ENCODE data around the gene LSS.
A peak's percentile ranks its signal among the peaks of the same experiment; 100 is the strongest.

Gene LSS

DNA sequence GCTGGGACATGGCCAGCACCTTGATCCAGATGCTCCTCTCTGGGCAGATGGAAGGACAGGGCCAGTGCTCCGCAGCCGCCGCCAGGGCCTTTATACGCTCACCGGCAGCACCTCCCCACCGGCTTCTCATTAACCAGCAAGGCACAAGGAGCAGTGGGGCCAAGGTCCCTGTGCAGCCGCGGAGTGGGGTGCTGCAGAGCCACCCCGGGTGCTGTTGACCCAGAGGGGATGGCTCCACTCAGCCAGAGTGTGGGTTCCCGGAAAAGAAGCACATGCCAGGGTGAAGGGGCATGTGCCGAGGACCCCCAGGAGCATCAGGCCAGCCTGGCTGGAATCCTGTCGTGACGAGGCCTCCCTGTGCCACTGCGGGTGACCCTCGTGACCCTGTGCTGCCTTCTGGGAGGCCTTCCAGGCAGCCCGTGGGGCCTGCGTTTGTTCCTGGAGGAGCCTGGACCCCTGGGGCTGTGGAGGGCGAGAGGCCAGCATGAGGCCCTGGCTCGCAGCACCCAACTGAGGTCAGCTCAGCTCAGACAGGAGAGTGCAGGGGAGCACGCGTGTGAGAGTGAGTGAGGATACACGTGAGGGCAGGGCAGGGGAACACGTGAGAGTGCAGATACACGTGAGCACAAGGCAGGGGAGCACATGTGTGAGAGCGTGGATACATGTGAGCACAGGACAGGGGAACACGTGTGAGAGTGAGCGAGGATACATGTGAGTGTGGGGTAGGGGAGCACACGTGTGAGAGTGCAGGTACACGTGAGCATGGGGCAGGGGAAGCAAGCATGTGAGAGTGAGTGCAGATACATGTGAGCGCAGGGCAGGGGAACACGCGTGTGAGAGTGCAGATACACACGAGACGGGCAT, 72.8 kb downstream of the LSS start, which contains the start of gene FTCD:
TSS of gene FTCD (minus strand) at position 66 of the 864 bp plus-strand sequence. CDS start at position 10, 56 bp downstream.
- no peak within 1 kb of the TSS for H3K4me3 ChIP-seq (ENCODE audit: low read depth, low read length)
- DNase-seq (ENCODE audit: low read depth), result no peak
- TF ChIP-seq, protein P1, sequence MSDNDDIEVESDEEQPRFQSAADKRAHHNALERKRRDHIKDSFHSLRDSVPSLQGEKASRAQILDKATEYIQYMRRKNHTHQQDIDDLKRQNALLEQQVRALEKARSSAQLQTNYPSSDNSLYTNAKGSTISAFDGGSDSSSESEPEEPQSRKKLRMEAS (IDR thresholded peaks at IDR 0.05; ENCODE audit: low read depth, low read length), result no peak
- TF ChIP-seq POLR2A (IDR thresholded peaks at IDR 0.05; ENCODE audit: extremely low read depth, insufficient read length) (no peak), MYC (IDR thresholded peaks at IDR 0.05; ENCODE audit: low read depth, low read length) (no peak)
- TF ChIP-seq, protein P2, sequence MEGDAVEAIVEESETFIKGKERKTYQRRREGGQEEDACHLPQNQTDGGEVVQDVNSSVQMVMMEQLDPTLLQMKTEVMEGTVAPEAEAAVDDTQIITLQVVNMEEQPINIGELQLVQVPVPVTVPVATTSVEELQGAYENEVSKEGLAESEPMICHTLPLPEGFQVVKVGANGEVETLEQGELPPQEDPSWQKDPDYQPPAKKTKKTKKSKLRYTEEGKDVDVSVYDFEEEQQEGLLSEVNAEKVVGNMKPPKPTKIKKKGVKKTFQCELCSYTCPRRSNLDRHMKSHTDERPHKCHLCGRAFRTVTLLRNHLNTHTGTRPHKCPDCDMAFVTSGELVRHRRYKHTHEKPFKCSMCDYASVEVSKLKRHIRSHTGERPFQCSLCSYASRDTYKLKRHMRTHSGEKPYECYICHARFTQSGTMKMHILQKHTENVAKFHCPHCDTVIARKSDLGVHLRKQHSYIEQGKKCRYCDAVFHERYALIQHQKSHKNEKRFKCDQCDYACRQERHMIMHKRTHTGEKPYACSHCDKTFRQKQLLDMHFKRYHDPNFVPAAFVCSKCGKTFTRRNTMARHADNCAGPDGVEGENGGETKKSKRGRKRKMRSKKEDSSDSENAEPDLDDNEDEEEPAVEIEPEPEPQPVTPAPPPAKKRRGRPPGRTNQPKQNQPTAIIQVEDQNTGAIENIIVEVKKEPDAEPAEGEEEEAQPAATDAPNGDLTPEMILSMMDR (IDR thresholded peaks at IDR 0.05; ENCODE audit: low read depth, low read length), result no peak

DNA sequence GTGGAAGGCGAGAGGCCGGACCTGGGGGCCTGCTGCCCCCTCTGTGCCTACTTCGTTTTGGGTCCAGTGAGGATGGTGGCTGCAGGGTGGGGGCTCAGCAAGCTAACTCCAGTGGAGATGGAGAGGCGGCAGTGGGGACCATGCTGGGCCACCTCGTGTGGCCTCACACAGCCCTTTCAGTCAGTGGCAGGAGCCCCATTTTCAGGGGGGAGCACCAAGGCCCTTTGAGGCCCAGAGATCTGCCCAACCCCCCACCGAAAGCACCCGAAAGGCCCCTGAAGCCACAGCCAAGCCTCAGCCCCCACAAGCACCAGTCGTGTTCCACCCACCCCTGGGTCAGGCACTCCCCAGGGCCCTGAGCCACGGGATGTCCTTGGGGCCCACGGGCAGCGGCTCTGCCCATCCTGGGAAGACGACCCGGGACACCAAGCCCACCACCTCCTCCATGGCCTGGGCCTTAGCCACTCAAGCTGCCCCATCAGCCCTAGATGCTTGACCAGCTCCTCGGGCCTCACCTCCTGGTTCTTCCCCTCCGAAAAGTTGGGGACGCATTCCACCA, 73.5 kb downstream of the LSS start:
- no peak overlapping the region for H3K4me3 ChIP-seq (ENCODE audit: low read depth, low read length)
- TF ChIP-seq, protein P2 (IDR thresholded peaks at IDR 0.05; ENCODE audit: low read depth, low read length), result no peak
- TF ChIP-seq POLR2A (IDR thresholded peaks at IDR 0.05; ENCODE audit: extremely low read depth, insufficient read length) (no peak), MYC (IDR thresholded peaks at IDR 0.05; ENCODE audit: low read depth, low read length) (no peak)
- TF ChIP-seq, protein P1 (IDR thresholded peaks at IDR 0.05; ENCODE audit: low read depth, low read length), result no peak
- DNase-seq (ENCODE audit: low read depth), result no peak

DNA sequence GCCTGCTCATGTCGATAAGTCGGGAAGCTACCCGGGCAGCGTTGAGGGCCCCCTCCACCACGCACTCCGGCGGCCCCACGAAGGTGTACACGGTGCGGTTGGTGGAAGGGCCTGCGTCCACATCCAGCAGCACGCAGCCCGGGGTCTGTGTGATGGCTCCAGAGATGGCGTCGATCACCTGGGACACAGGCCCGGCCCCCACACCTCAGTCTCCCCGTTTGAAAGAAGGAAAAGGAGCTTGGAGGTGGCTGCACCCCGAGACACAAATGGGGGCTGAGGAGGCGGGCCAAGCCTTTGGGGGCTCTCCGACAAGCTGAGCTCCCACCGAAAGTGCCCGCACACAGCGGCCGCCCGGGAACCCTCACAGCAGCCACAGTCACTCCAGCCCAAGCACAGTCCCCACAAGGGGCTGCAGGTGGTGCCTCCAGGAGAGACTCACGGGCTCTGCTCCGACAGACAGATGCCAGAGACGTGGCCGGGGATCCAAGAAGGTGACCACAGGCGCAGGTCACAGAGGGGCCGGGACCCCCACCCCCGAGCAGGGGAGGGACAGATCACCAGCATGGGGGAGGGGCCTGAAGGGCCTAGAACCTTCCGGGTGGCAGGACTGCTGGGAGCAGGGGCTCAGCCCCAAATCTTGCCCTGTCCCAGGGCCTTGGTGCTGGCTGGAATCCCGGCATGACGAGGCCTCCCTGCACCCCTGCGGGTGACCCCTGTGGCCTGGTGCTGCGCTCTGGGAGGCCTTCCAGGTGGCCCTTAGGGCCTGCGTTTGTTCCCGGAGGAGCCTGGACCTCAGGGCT, 74.2 kb downstream of the LSS start:
- TF ChIP-seq, protein P1 (IDR thresholded peaks at IDR 0.05; ENCODE audit: low read depth, low read length), result no peak
- TF ChIP-seq, protein P2 (IDR thresholded peaks at IDR 0.05; ENCODE audit: low read depth, low read length), result no peak
- no peak for TF ChIP-seq MYC (IDR thresholded peaks at IDR 0.05; ENCODE audit: low read depth, low read length)
- no peak for TF ChIP-seq POLR2A (IDR thresholded peaks at IDR 0.05; ENCODE audit: extremely low read depth, insufficient read length)
- no peak overlapping the region for H3K4me3 ChIP-seq (ENCODE audit: low read depth, low read length)
- DNase-seq (ENCODE audit: low read depth), result no peak

DNA sequence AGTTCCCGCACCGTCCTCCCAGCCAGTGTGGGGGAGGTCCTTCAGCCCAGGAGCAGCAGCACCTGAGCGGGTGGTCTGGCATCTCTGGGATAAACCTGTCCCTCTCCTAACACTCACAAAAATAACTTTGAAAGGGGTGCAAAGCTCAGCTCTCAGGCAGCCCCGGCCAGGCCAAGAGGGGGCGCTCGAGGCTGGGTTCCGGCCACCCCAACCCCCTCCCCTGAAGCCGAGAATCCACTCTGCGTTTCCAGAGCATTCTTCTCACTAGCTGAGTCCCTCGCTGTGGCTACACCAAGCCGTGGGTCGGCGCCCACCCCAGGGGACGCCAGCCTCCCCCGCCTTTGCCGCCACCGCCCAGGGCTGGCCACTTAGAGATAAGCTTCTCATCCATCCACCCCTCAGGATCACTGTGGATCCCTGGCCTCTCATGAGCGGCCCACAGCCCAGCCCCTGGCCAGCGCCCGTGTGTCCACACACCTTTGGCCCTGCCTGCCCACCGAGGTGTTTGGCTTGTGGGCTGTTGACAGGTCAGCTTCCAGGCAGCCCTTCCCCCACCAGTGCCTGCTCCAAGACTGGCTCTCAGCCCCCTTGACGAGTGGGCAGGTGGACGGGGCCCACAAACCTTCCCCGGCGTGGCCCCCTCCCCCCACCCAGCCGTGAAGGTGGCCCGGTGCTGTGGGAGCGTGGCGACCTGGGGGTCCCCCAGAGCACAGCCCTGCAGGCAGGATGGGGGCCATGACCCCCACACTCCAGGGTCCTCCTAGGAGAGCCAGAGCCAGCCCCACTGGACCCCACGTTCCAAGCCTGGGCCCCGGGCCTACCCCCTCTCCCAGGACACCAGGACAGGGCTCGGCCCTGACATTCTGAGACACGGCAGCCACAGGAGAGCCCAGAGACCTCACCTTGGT, 75.1 kb downstream of the LSS start:
- no peak for TF ChIP-seq POLR2A (IDR thresholded peaks at IDR 0.05; ENCODE audit: extremely low read depth, insufficient read length)
- TF ChIP-seq, protein P2 (IDR thresholded peaks at IDR 0.05; ENCODE audit: low read depth, low read length), result peak; percentile 78
- H3K4me3 ChIP-seq (ENCODE audit: low read depth, low read length), result no peak overlapping the region
- DNase-seq (ENCODE audit: low read depth), result peak; percentile 63

DNA sequence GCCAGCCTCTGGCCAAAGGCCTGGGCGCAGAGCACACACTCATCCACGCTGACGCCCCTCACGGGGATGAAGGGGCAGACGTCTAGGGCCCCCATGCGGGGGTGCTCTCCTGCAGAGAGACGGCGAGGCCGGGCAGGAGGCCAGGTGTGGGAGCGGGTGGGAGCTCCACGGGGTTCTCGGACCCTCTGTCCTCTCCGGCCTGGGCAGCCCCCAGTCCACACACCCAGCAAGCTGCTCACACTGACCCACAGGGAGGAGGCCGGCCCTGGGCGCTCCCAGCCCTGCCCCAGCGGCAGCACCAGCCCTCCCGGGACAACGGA, 75.7 kb downstream of the LSS start:
- TF ChIP-seq MYC (IDR thresholded peaks at IDR 0.05; ENCODE audit: low read depth, low read length) (no peak), POLR2A (IDR thresholded peaks at IDR 0.05; ENCODE audit: extremely low read depth, insufficient read length) (no peak)
- TF ChIP-seq, protein P2 (IDR thresholded peaks at IDR 0.05; ENCODE audit: low read depth, low read length), result no peak
- TF ChIP-seq, protein P1 (IDR thresholded peaks at IDR 0.05; ENCODE audit: low read depth, low read length), result no peak
- DNase-seq (ENCODE audit: low read depth), result no peak
- H3K4me3 ChIP-seq (ENCODE audit: low read depth, low read length), result no peak overlapping the region

Measured in NB4 (cell line).